Right atrium auricular region (tissue), 2 donors: ENCODE measurements around the gene SCAP. TPM values are rescaled to one million over a fixed set of nuclear protein-coding genes. Genes with fewer than 3 reads are reported as not detected.

Experiments used
- DNase-seq: peaks from one replicate; pipeline ENCODE4 v3.0.0-alpha.2; 2019; ENCODE audit warnings: low spot score
- H3K27ac ChIP-seq, 2 donors: fragments of 200-600 bp; sonication (generic); 1 replicate in 1 of 2; 2 replicates in 1 of 2; pipeline ENCODE4 v1.5.1; 2016 to 2019
- H3K27me3 ChIP-seq, 2 donors: fragments of 200-600 bp; sonication (generic); one replicate each; pipeline versions ENCODE4 v1.5.1 to v1.6.0; 2017 to 2019
- H3K36me3 ChIP-seq: fragments of 200-600 bp; sonication (generic); one replicate; pipeline ENCODE4 v1.5.1; 2016
- H3K4me1 ChIP-seq, 2 donors: fragments of 200-600 bp; sonication (generic); one replicate each; pipeline versions ENCODE4 v1.5.1 to v1.6.0; 2017 to 2019
- H3K4me3 ChIP-seq, 2 donors: fragments of 200-600 bp; sonication (generic); 1 replicate in 1 of 2; 2 replicates in 1 of 2; pipeline ENCODE4 v1.5.1; 2017 to 2019; ENCODE audit warnings: mild to moderate bottlenecking in 1 of 2, moderate library complexity in 1 of 2
- H3K9me3 ChIP-seq, 2 donors: fragments of 200-600 bp; sonication (generic); one replicate each; pipeline ENCODE4 v1.5.1; 2019
- total RNA-seq, 2 donors: library from RNA; depleted of rRNA; stranded (reverse); fragments of >200 nt; gene quantifications; one replicate each; pipeline ENCODE4 v1.1.0, GENCODE V29; 2016
- TF ChIP-seq, protein P1 (sequence below), 2 donors: fragments of 200-600 bp; sonication (generic); IDR thresholded peaks; one replicate each; pipeline ENCODE4 v1.5.1; 2019; ENCODE audit warnings: antibody characterized with exemption in 2 of 2

The SCAP gene
- total RNA-seq, 2 donors from 2014 or later, result 46.5 to 57.3 TPM

DNA sequence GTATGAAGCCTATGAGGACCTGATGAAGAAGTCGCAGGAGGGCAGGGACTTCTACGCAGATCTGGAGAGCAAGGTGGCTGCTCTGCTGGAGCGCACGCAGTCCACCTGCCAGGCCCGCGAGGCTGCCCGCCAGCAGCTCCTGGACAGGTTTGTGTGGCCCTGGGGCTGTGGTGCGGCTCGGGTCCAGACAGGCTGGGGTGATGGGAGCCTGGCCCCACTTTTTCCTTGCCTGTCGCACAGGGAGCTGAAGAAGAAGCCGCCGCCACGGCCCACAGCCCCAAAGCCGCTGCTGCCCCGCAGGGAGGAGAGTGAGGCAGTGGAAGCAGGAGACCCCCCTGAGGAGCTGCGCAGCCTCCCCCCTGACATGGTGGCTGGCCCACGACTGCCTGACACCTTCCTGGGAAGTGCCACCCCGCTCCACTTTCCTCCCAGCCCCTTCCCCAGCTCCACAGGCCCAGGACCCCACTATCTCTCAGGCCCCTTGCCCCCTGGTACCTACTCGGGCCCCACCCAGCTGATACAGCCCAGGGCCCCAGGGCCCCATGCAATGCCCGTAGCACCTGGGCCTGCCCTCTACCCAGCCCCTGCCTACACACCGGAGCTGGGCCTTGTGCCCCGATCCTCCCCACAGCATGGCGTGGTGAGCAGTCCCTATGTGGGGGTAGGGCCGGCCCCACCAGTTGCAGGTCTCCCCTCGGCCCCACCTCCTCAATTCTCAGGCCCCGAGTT lies 65.9 kb downstream of the SCAP start:
- H3K9me3 ChIP-seq, result no peaks in the 10 kb centered on the region
- no peak overlapping the region for H3K4me3 ChIP-seq
- H3K27ac ChIP-seq, result no peak overlapping the region
- no peaks in the 10 kb centered on the region for H3K27me3 ChIP-seq
- TF ChIP-seq, protein P1, sequence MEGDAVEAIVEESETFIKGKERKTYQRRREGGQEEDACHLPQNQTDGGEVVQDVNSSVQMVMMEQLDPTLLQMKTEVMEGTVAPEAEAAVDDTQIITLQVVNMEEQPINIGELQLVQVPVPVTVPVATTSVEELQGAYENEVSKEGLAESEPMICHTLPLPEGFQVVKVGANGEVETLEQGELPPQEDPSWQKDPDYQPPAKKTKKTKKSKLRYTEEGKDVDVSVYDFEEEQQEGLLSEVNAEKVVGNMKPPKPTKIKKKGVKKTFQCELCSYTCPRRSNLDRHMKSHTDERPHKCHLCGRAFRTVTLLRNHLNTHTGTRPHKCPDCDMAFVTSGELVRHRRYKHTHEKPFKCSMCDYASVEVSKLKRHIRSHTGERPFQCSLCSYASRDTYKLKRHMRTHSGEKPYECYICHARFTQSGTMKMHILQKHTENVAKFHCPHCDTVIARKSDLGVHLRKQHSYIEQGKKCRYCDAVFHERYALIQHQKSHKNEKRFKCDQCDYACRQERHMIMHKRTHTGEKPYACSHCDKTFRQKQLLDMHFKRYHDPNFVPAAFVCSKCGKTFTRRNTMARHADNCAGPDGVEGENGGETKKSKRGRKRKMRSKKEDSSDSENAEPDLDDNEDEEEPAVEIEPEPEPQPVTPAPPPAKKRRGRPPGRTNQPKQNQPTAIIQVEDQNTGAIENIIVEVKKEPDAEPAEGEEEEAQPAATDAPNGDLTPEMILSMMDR (IDR thresholded peaks at IDR 0.05), result no peak
- H3K4me1 ChIP-seq, result peaks cover 0 to 14% of the 10 kb centered on the region in 2 donors
- no peak for DNase-seq
- peaks cover 87% of the 10 kb centered on the region for H3K36me3 ChIP-seq

DNA sequence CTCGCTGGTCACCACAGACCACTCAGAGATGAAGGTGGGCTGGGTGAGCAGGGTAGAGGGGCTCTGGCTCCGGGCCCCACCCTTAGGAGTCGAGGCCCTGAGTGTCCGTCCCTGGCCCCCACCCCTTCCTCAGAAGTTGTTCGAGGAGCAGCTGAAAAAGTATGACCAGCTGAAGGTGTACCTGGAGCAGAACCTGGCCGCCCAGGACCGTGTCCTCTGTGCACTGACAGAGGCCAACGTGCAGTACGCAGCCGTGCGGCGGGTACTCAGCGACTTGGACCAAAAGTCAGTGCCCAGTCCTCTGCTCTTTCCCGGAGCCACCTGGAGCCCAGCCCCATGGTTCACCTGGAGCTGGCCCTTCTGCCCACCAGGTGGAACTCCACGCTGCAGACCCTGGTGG lies 66.5 kb downstream of the SCAP start:
- DNase-seq, result no peak
- Histone ChIP-seq H3K36me3 (peaks cover 81% of the 10 kb centered on the region), H3K27ac (no peak overlapping the region), H3K4me3 (no peak overlapping the region), H3K9me3 (no peaks in the 10 kb centered on the region), H3K4me1 (peaks cover 0 to 20% of the 10 kb centered on the region in 2 donors), H3K27me3 (no peaks in the 10 kb centered on the region)
- TF ChIP-seq, protein P1 (IDR thresholded peaks at IDR 0.05), result no peak

DNA sequence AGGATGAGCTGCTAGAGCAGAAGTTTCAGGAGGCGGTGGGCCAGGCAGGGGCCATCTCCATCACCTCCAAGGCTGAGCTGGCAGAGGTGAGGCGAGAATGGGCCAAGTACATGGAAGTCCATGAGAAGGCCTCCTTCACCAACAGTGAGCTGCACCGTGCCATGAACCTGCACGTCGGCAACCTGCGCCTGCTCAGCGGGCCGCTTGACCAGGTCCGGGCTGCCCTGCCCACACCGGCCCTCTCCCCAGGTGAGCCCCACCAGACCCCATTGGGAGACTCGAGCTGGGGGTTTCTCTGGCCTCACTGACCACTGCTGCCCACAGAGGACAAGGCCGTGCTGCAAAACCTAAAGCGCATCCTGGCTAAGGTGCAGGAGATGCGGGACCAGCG lies 66.9 kb downstream of the SCAP start:
- Histone ChIP-seq H3K27ac (no peak overlapping the region), H3K27me3 (no peaks in the 10 kb centered on the region), H3K4me1 (peaks cover 0 to 21% of the 10 kb centered on the region in 2 donors), H3K4me3 (no peak overlapping the region), H3K36me3 (peaks cover 77% of the 10 kb centered on the region), H3K9me3 (no peaks in the 10 kb centered on the region)
- DNase-seq, result no peak
- TF ChIP-seq, protein P1 (IDR thresholded peaks at IDR 0.05), result no peak

DNA sequence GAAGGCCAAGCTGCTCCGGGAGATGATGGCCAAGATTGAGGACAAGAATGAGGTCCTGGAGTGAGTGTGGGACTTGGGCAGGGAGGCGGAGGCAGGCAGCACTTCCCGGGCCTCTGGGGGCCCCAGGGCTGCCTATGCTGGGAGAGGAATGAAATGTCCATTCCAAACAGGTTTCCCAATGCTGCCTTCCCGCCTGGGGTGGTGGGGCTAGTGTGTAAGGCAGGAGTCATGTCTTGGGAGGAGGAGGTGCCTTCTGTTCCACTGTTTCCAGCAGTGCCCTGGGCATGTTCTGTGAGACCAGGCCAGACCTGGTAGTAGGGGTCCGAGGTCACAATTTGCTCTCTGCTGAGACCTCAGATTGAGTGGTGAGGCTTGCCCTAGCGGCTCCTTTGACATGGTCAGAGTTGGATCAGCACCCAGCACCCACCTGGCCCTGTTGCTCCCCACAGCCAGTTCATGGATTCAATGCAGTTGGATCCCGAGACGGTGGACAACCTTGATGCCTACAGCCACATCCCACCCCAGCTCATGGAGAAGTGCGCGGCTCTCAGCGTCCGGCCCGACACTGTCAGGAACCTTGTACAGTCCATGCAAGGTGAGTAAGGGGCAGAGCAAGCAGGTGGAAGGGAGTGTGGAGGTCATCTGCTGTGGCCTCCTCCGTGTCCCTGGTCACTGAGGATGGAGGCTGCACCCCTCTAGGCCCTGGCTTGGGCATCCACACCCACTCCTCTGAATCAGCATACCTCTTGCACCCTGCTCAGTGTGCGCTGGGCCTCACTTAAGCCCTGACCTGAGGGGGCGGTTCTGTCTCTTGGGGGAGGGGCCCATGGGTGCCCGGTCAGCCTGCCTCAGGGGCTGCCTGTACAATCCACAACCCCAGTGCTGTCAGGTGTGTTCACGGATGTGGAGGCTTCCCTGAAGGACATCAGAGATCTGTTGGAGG lies 67.6 kb downstream of the SCAP start:
- no peaks in the 10 kb centered on the region for H3K27me3 ChIP-seq
- no peak overlapping the region for H3K4me3 ChIP-seq
- H3K36me3 ChIP-seq, result peaks cover 70% of the 10 kb centered on the region
- TF ChIP-seq, protein P1 (IDR thresholded peaks at IDR 0.05), result no peak
- no peak for DNase-seq
- H3K9me3 ChIP-seq, result no peaks in the 10 kb centered on the region
- no peak overlapping the region for H3K27ac ChIP-seq
- peaks cover 0 to 21% of the 10 kb centered on the region in 2 donors for H3K4me1 ChIP-seq

DNA sequence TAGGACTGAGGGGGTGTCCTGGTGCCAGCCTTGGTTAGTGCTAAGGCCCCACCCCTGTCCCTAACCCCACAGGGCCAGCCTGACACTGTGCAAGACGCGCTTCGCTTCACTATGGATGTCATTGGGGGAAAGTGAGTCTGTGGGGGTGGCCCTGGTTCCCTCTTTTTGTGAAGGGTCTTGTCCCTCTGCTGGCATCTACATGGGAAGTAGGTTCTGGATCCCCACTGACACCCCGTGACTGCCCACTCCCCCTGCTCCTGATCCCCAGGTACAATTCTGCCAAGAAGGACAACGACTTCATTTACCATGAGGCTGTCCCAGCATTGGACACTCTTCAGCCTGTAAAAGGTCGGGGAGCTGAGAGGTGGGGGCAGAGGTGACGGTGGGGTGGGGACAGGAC lies 68.5 kb downstream of the SCAP start:
- Histone ChIP-seq H3K27me3 (no peaks in the 10 kb centered on the region), H3K4me3 (no peak overlapping the region), H3K36me3 (peaks cover 61% of the 10 kb centered on the region), H3K4me1 (peaks cover 0 to 21% of the 10 kb centered on the region in 2 donors), H3K27ac (no peak overlapping the region), H3K9me3 (no peaks in the 10 kb centered on the region)
- TF ChIP-seq, protein P1 (IDR thresholded peaks at IDR 0.05), result no peak
- DNase-seq, result no peak
